Skeletal muscle tissue (tissue), 4 donors: ENCODE results near the gene ATXN10. TPM values are rescaled to one million over a fixed set of nuclear protein-coding genes. Genes with fewer than 3 reads are reported as not detected.

Experiments
- H3K27ac ChIP-seq: one replicate; pipeline ENCODE4 v1.7.0; 2013; ENCODE audit warnings: mild to moderate bottlenecking, low read depth, low read length, inconsistent platforms
- H3K27me3 ChIP-seq, 3 donors: one replicate each; pipeline ENCODE4 v1.7.0; 2013; ENCODE audit warnings: low read length in 3 of 3; ENCODE audit not compliant: control insufficient read depth in 3 of 3, insufficient read depth in 3 of 3
- H3K36me3 ChIP-seq, 3 donors: one replicate each; pipeline ENCODE4 v1.7.0; 2013; ENCODE audit warnings: low read length in 3 of 3; ENCODE audit not compliant: control insufficient read depth in 3 of 3, insufficient read depth in 3 of 3
- H3K4me1 ChIP-seq, 3 donors: one replicate each; pipeline ENCODE4 v1.7.0; 2013; ENCODE audit warnings: low read length in 3 of 3, mild to moderate bottlenecking in 3 of 3; ENCODE audit not compliant: control insufficient read depth in 3 of 3, insufficient read depth in 3 of 3
- H3K4me3 ChIP-seq, 3 donors: one replicate each; pipeline ENCODE4 v1.7.0; 2013; ENCODE audit warnings: low read length in 3 of 3
- H3K9ac ChIP-seq, 3 donors: one replicate each; pipeline ENCODE4 v1.7.0; 2013; ENCODE audit warnings: low read length in 3 of 3, mild to moderate bottlenecking in 3 of 3, moderate library complexity in 2 of 3, low read depth in 1 of 3
- H3K9me3 ChIP-seq, 3 donors: one replicate each; pipeline ENCODE4 v1.7.0; 2013; ENCODE audit warnings: low read length in 3 of 3; ENCODE audit not compliant: control insufficient read depth in 3 of 3
- total RNA-seq: library from RNA; depleted of rRNA; stranded (reverse); fragments of >200 nt; gene quantifications from one replicate; pipeline ENCODE4 v1.2.3, GENCODE V29; 2014
- donor health status: Osteomylitis.

Gene ATXN10
- total RNA-seq, 1 donor from 2014 or later: 310 TPM

DNA sequence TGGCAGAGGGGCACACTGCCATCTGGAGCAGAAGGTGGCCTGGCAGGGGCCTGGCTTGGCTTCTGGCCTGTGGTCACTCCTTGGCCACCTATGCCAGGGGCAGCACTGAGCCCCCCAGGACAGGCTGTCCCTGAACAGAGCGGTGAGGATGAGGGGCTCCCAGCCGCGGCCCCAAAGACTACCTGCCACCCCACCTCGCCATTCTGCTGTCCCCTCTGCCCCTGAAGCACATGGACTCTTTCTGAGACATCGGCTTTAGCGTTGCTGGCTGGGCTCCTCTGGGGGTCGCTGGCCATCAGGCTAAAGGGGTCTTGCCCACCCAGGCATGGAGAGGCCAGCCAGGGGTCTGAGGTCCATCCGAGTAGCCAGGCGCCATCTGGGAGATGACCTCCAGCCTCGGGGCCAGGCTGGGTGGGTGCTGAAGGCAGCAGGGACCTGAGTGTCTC lies 217.5 kb downstream of the ATXN10 start:
- H3K27me3 ChIP-seq: peaks cover 48 to 57% (median 57%) of the 10 kb centered on the region in 3 donors
- H3K27ac ChIP-seq: no peak overlapping the region
- H3K4me3 ChIP-seq: no peak overlapping the region
- H3K9me3 ChIP-seq: no peaks in the 10 kb centered on the region
- no peak overlapping the region for H3K9ac ChIP-seq
- H3K4me1 ChIP-seq: no peaks in the 10 kb centered on the region
- H3K36me3 ChIP-seq: no peaks in the 10 kb centered on the region

DNA sequence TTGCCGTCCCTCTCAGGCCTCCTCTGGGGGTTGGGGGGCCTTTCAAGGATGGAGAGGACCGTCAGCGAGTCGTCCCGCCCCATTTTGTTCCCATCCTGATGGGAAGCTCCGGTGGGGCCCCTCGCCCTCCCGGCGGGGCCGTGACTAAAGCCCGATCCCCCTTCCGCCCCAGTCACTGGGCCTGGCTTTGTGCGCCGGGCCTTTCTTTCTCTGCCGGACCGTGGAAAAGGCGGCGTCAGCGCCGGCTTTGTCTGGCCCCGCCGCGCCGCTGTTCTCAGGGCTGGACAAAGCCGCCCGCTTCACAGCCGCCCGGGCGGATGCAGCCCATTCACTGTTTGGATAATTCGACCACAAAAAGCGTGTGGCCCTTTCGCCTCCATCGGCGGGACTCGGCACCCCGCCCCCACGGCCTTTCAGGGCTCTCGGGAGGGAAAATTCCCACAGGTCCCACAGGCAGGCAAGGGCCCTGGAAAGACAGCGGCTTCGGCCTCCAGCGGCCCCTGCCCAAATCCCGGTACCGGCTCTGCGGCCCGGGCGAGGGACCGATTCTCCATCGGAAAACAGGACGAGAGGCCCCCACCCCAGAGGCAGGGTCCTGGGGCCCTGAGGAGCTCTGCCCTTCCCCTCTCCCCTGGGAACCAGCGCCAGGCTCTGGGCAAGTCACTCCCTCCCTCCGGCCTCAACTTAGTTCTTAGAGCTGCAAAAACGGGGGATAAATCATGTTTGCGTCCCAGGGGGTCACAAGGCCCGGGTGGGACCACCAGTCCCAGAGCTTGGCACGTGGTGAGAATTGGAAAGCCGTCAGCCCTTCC lies 218.1 kb downstream of the ATXN10 start:
- Histone ChIP-seq H3K27me3 (peaks cover 42 to 53% (median 50%) of the 10 kb centered on the region in 3 donors), H3K4me3 (no peak overlapping the region), H3K27ac (no peak overlapping the region), H3K9ac (no peak overlapping the region), H3K9me3 (no peaks in the 10 kb centered on the region), H3K4me1 (no peaks in the 10 kb centered on the region), H3K36me3 (no peaks in the 10 kb centered on the region)

DNA sequence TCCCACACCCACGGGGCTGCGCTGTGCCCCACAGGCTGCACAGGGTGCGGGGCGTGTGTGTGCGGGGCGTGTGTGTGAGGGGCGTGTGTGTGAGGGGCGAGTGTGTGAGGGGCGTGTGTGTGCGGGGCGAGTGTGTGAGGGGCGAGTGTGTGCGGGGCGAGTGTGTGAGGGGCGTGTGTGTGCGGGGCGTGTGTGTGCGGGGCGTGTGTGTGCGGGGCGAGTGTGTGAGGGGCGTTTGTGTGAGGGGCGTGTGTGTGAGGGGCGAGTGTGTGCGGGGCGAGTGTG lies 218.7 kb downstream of the ATXN10 start:
- H3K9ac ChIP-seq: no peak overlapping the region
- no peaks in the 10 kb centered on the region for H3K9me3 ChIP-seq
- no peaks in the 10 kb centered on the region for H3K36me3 ChIP-seq
- H3K4me3 ChIP-seq: no peak overlapping the region
- no peaks in the 10 kb centered on the region for H3K4me1 ChIP-seq
- H3K27me3 ChIP-seq: peaks cover 41 to 48% (median 46%) of the 10 kb centered on the region in 3 donors
- H3K27ac ChIP-seq: no peak overlapping the region

DNA sequence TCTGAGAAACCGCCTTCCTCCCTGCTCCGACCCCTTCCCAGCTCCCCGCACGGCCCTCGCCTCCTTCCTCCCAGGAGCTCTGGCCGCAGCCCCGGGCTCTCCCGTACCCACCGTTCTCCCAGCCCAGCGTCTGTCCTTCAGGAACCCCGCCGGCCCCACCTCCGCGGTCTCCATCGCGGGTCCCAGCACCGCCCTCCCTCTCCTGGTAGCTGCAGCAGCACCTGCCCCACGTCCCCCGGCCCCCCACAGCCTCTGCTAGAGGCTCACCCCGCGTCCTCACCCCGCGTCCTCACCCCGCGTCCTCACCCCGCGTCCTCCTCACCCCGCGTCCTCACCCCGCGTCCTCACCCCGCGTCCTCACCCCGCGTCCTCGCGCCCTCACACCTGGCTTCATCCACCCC lies 219.4 kb downstream of the ATXN10 start:
- Histone ChIP-seq H3K9ac (no peak overlapping the region), H3K27ac (no peak overlapping the region), H3K4me3 (no peak overlapping the region), H3K4me1 (no peaks in the 10 kb centered on the region), H3K27me3 (peaks cover 45 to 50% (median 49%) of the 10 kb centered on the region in 3 donors), H3K36me3 (no peaks in the 10 kb centered on the region), H3K9me3 (no peaks in the 10 kb centered on the region)

DNA sequence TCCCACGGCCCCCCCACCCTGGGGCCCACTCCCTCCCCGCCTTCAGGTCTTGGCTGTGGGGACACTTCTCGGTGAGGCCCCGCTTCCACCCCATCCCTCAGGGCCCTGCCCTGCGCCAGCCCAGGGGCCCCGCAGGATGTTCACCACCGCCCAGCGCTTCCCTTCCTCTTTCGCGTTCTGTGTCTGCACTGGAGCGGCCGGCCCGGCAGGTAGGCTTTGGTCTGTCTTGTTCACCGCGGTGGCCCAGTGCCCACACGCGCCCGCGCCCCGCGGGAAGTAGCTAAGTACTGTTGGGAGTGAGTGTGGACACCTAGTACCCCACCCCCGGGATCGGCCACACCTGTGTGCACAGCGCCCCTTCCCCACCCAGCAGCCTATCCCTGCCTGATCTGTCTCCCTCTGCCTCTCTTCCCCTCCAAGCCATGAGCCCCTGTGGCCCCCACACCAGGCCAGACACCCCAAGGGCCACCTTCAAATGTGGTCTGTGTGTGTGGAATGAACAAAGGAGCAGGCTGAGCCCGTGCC lies 219.9 kb downstream of the ATXN10 start:
- H3K9ac ChIP-seq: no peak overlapping the region
- no peak overlapping the region for H3K27ac ChIP-seq
- H3K27me3 ChIP-seq: peaks cover 49 to 53% (median 51%) of the 10 kb centered on the region in 3 donors

DNA sequence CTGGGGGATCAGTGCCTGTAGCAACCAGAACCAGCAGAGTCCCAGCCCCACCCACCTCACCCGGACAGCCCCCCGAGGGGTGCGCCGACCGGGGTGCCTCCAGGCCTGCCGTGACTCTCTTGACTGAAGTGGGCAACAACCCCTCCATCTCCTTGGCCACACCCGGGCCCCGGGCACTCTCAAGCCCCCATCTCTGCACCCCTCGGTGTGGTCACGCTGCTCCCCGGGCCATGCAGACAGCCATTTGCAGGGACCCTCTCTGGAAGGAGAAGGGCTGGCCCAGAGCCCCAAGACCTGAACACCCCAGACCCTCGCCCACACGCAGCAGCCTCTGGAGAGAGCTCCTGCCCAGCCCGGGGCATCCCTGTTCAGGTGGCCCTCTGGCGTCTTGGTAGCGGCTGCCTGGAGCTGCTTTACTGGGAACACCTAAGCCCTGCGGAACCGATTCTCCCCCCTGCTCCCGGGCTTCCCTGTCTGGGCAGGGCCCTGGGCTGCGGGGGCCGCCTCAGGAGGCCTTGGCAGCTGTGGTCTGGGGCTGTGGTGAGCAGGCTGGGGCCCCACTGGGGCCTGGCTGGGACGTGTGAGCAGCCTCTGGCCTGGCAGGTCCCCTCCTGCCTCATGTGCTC lies 220.5 kb downstream of the ATXN10 start:
- Histone ChIP-seq H3K9ac (no peak overlapping the region), H3K27me3 (peaks cover 47 to 55% (median 52%) of the 10 kb centered on the region in 3 donors), H3K36me3 (no peaks in the 10 kb centered on the region), H3K4me1 (peaks cover 0 to 2% (median 0%) of the 10 kb centered on the region in 3 donors), H3K4me3 (no peak overlapping the region), H3K27ac (no peak overlapping the region), H3K9me3 (no peaks in the 10 kb centered on the region)

More for the DNA sequence above, 219.9 kb downstream of the ATXN10 start:
- Histone ChIP-seq H3K4me1 (peaks cover 0 to under 1% (median 0%) of the 10 kb centered on the region in 3 donors), H3K9me3 (no peaks in the 10 kb centered on the region), H3K36me3 (no peaks in the 10 kb centered on the region), H3K4me3 (no peak overlapping the region)

DNA sequence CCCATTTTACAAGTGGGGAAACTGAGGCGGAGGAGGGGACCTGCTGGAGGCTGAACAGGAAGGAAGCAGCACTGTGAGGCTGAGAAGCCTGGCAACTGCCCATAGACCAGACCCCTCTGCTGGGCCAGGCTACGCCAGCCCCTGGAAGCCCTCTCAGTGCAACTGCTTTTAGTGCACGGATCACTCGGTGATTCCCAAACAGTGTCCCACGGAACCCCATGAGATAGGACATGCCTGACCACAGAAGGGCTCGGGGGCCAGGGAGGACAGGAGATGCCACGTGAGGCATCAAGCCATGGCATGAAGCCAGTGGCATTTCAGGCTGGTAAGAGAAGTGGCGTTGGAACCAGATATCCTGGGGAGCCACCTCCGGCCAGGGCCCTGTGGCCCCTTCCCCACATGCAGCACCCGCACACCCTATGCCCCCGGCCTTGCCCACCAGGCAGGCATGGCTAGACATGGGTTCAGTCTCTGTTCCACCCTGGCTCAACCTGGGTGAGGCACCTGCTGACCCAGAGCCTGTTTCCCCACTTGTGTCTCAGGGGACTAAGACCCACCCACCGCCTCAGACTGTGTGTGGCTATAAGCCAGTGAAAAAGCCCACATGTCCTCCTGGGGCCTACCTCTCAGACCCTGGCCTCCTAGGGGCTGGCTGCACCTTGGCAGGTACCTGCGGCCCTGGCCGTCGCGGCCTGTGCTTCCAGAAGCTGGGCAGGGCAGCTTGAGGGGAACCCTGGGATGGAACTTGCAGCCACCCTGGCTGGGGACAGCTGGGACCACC lies 221.2 kb downstream of the ATXN10 start:
- Histone ChIP-seq H3K9ac (no peak overlapping the region), H3K4me3 (no peak overlapping the region), H3K4me1 (peaks cover 0 to 2% (median 0%) of the 10 kb centered on the region in 3 donors), H3K27me3 (peaks cover 48 to 56% (median 52%) of the 10 kb centered on the region in 3 donors), H3K36me3 (no peaks in the 10 kb centered on the region), H3K27ac (no peak overlapping the region), H3K9me3 (no peaks in the 10 kb centered on the region)

DNA sequence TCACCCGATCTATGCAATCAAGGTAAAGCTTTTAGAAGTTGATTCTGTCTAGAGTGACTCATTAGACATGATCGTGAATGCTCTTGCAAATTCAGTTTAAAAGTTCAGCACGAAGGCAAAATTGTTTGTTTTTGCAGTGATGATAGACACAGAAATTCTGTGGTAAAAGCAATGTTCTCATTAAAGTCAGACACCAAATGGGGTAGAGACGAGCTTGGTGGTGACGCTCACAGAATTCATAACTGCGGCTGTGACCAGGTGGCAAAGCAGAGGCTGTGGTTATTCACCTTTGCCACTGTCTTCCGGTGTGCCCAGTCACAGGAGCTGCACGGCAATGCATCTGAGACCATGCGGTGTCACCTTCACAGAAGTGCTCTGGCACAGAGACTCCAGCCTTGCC lies 221.9 kb downstream of the ATXN10 start:
- H3K27ac ChIP-seq: no peak overlapping the region
- no peaks in the 10 kb centered on the region for H3K36me3 ChIP-seq
- peaks cover 0 to 2% (median 0%) of the 10 kb centered on the region in 3 donors for H3K4me1 ChIP-seq
- H3K9ac ChIP-seq: no peak overlapping the region
- H3K9me3 ChIP-seq: no peaks in the 10 kb centered on the region
- H3K4me3 ChIP-seq: no peak overlapping the region
- H3K27me3 ChIP-seq: peaks cover 49 to 53% (median 51%) of the 10 kb centered on the region in 3 donors
